GM21529 (cell line): ENCODE results near the gene RRP1.

ENCODE experiments used
- ATAC-seq: cut with Tn5 transposase; IDR thresholded peaks from one replicate; pipeline ENCODE4 v1.9.1; 2021; ENCODE audit not compliant: unreplicated experiment

RRP1 gene

GRCh38 chr21:43800566-43800965 is 11.2 kb downstream of the RRP1 start:
- no peak for ATAC-seq

- no peak for ATAC-seq
These were observed 11.8 kb downstream of the RRP1 start for GRCh38 chr21:43801006-43801783.

DNA sequence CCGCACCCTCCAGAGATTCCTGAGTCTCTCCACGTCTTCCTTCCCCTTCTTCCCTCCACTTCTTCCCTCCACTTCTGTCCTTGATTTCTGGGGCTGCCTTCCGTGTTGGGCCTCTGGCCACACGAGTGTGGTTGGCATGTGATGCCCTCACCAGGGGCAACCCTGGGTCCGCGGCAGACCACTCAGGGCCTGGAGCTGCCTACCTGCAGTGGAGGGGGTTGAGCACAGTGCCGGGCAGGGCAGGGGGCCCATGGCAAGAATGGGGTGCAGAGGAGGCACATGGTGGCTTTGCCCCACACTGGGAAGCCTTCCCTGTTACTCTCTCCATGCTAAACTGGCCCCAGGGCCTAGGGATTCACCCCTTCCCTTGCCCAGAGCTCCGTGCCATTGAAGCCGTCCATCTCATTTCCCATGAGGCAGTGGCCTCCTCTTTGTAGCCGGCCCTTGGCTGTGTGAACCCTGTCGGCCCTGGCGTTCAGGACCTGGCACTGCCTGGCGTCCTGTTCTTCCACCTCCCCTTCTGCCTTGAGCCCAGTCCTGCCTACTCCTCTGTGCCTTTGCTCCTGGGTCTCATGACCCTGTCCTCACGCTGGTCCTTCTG is 13.4 kb downstream of the RRP1 start:
- no peak for ATAC-seq

DNA sequence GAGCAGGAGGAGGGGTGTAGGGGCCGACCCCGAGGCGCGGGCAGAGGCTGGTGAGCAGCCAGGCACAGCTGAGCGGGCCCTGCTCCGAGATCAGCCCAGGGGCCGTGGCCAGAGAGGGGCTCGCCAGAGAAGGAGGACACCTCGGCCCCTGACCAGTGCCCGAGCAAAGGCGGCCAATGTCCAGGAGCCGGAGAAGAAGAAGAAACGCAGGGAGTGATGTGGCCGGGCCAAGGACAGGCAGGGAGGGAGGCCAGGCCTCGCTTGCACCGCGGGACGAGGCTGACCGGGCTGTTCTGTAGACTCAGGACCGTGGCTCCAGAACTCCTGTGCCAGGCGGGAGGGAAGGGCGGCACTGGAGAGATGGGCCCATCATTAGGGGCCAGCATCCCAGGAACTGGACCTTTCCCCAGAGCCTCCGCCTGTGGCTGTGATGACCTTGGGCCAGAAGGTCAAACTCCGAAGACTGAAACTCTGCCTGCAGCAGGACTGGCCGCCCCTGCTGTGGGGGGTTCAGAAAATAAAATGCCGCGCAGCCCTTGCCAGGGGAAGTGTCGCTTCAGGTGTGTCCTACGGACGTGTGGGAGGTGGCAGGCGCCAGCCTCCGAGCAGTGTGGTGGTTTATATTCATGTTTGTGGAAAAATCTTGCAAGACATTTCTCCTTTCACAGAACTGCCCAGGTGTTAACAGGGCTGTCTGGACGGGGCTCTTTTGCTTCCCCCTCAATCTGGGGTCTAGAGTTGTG is 14.4 kb downstream of the RRP1 start:
- no peak for ATAC-seq

GRCh38 chr21:43805275-43805800 is 16.0 kb downstream of the RRP1 start:
- peak; percentile 80 for ATAC-seq

DNA sequence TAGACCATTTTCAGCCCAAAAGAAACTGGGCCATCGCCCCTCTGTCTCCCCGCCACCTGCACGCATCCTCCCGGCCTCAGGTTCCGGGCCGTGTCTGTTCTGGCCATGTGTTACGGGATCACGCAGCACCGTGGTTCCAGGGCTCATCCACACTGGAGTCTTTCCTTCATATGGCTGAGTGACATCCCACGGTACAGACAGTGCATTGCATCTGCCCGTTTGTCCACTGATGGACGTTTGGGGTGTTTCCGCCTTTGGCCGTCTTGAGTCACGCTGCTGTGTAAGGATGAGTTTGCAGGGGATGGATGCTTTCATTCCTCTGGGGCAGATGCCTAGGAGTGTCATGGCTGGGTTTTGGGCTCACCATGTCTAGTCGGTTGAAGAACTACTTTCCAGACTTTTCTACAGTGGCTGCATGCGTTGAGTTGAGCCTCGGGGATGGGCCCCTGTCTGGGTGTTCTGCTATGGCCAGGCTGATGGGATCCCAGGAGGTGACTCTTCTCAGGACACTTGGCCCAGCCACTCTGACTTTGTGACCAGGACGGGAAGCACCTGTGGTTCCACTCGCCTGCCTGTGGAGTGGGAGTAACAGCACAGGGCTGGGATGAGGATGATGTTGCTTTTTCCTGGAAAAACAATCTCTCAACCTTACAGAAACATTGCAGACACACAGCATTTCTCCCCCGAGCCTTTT is 16.8 kb downstream of the RRP1 start:
- no peak for ATAC-seq

GRCh38 chr21:43808367-43808766 is 19.0 kb downstream of the RRP1 start:
- ATAC-seq: no peak

GRCh38 chr21:43808832-43809251 is 19.5 kb downstream of the RRP1 start:
- ATAC-seq: no peak

DNA sequence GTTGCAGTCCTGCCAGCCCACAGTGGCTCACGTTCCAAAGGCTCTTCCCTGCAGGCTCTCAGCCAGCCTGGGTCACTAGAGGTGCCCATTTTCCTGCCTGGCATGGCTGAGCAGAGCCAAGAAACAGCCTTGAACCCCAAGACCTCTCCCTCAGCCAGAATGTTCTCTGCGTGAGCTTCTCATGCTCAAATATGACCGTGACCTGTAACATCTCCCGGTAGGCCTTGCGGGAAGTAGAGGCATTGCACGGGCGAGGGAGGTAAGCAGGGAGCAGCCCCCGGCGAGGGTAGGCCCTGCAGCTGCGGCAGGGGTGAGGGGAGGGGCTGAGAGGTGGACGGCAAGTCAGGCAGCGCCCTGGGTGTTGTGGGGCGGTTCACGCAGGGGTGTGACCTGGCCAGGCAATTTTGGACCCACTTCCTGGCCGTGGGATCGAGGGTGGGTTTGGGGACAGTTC is 20.0 kb downstream of the RRP1 start:
- ATAC-seq: no peak

GRCh38 chr21:43809853-43810504 is 20.6 kb downstream of the RRP1 start:
- ATAC-seq: no peak

DNA sequence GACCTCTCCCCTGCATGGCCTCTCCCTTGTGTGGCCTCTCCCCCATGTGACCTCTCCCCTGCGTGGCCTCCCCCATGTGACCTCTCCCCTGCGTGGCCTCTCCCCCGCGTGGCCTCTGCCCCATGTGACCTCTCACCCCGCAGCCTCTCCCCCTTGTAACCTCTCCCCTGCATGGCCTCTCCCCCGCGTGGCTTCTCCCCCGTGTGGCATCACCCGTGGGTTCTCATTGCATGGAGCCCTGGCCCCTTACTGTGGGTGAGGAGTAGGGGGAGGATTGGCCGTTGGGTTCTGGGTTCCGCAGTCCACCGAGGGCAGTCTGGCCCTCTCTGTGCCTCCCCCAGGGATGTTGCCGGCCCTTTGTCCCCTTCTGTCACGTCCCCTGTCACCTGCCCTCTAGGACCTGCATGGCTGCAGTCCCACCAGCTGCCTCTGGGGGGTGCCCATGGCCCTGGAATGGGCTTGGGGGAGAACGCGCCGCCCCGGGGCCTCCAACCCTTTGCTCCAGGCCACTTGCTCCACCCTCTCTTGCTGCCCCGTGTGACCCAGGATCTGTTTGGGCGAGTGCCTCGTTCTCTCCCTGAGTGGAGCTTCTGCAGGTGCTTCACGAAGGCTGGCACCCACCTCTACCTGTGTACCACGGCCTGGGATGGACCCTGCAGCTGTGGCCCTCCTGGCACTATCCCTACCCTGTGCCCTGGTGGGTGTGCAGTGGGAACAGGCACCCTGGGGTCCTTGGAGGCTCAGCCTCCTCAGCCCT is 21.3 kb downstream of the RRP1 start:
- ATAC-seq: peak; percentile 62

- no peak for ATAC-seq
These were observed 22.1 kb downstream of the RRP1 start for GRCh38 chr21:43811262-43812105.

- ATAC-seq: no peak
These were observed 22.9 kb downstream of the RRP1 start for GRCh38 chr21:43812139-43812821.

GRCh38 chr21:43812957-43813655 is 23.7 kb downstream of the RRP1 start:
- no peak for ATAC-seq

DNA sequence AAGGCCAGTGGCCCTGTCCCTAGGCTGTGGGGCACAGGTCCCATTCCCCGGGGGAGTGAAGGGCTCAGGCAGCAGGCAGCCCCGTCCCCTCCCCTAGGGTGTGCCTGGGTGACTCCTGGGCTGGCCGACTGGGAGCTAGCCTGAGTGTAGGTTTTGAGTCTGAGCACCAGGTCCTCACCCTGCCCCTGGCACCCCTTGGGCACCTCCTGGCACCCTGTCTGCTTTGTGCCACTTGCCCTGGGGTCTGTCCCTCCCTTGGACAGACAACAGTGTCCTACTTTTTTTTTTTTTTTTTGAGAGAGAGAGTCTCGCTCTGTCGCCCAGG is 24.2 kb downstream of the RRP1 start:
- no peak for ATAC-seq

GRCh38 chr21:43814215-43815106 is 25.1 kb downstream of the RRP1 start:
- ATAC-seq: no peak

DNA sequence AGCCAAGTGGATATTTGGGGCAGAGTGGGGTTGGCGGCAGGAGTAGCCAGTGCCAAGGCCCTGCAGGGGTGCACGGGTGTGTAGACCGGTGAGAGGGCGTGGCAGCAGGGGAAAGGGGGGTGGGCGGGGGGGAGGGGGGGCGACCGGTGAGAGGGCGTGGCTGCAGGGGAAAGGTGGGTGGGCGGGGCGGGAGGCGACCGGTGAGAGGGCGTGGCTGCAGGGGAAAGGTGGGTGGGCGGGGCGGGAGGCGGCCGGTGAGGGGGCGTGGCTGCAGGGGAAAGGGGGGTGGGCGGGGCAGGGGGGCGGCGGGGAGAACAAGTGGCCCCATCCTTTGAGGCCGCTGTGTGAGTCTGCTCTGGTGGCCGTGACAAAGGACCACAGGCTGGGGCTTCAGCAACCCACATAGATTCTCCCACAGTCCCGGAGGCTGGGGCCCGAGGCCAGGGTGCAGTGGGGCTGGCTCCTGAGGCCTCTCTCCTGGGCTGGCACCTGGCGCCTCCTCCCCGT is 25.8 kb downstream of the RRP1 start:
- ATAC-seq: no peak
